Stimulated activated CD4-positive, alpha-beta T cell treated with anti-CD3 and anti-CD28 coated beads, TNF-alpha, amount 100 ng/mL, for 24 hours (primary cell): ENCODE measurements around the gene ELL2.
"Not testable (repeated sequence)": the region's sequence is repeated elsewhere in the genome, so short reads cannot be mapped to it uniquely, and the experiment has no call there.

ENCODE experiments used
- DNase-seq, 3 experiments: peaks; one replicate each; pipeline ENCODE4 v3.0.0-alpha.2; 2020; ENCODE audit warnings: low read depth in 3 of 3

ELL2 gene

GRCh38 chr5:95838001-95838520 is 123.6 kb downstream of the ELL2 start:
- no peak for DNase-seq

- no peak for DNase-seq
Observed at GRCh38 chr5:95837492-95837891, 124.2 kb downstream of the ELL2 start.

- not testable (repeated sequence) for DNase-seq
Observed at GRCh38 chr5:95836971-95837370, 124.7 kb downstream of the ELL2 start.

GRCh38 chr5:95836544-95836943 is 125.1 kb downstream of the ELL2 start:
- no peak for DNase-seq

GRCh38 chr5:95835682-95836385 is 125.8 kb downstream of the ELL2 start:
- DNase-seq, result no peak
